GM23338 (cell line): ENCODE results near the gene C11orf16.

Experiments
- CREB1 ChIP-seq: fragments of 250-450 bp; sonication (Bioruptor Pico); IDR thresholded peaks from 2 replicates; pipeline ENCODE4 v1.5.0; 2020; ENCODE audit warnings: low read depth, mild to moderate bottlenecking, moderate library complexity
- CTCF ChIP-seq, 2 experiments: fragments of 200-600 bp in 1 of 2; sonication (generic) in 1 of 2; conservative IDR thresholded peaks; 2 replicates each; pipeline versions ENCODE4 v1.5.1 to v1.6.1; 2016 to 2017; ENCODE audit warnings: antibody characterized with exemption in 2 of 2, low read depth in 2 of 2, mild to moderate bottlenecking in 2 of 2, moderate library complexity in 1 of 2
- EZH2 ChIP-seq: fragments of 200-600 bp; sonication (generic); IDR thresholded peaks from one replicate; pipeline ENCODE4 v1.8.0; 2017; ENCODE audit warnings: antibody characterized with exemption, mild to moderate bottlenecking, low read depth; ENCODE audit not compliant: unreplicated experiment
- EZH2phosphoT487 ChIP-seq: fragments of 200-600 bp; sonication (generic); IDR thresholded peaks from one replicate; pipeline ENCODE4 v1.8.1; 2018; ENCODE audit warnings: antibody characterized with exemption; ENCODE audit not compliant: unreplicated experiment
- JUNB ChIP-seq: IDR thresholded peaks from one replicate; pipeline ENCODE4 v1.6.1; 2016; ENCODE audit warnings: antibody characterized with exemption; ENCODE audit not compliant: unreplicated experiment
- POLR2AphosphoS5 ChIP-seq: IDR thresholded peaks from 2 replicates; pipeline ENCODE4 v1.6.1; 2016; ENCODE audit warnings: antibody characterized with exemption, low read depth
- REST ChIP-seq: IDR thresholded peaks from one replicate; pipeline ENCODE4 v1.6.1; 2018; ENCODE audit warnings: antibody characterized with exemption; ENCODE audit not compliant: unreplicated experiment

GRCh38 chr11:8911029-8911823 is 21.5 kb downstream of the C11orf16 start, which contains the start of gene AKIP1:
- TF ChIP-seq CTCF (conservative IDR thresholded peaks at IDR 0.05; ENCODE audit: low read depth in 2 of 2) (no peak), EZH2 (no peak), POLR2AphosphoS5 (peak; percentile 88), REST (no peak), EZH2phosphoT487 (no peak), JUNB (no peak), CREB1 (CRISPR knock-in tag) (0 out of 2 replicates have a peak, but pooled peaks have one; percentile 10)
